ENCODE measurements around the gene GADL1.

Gene GADL1

DNA sequence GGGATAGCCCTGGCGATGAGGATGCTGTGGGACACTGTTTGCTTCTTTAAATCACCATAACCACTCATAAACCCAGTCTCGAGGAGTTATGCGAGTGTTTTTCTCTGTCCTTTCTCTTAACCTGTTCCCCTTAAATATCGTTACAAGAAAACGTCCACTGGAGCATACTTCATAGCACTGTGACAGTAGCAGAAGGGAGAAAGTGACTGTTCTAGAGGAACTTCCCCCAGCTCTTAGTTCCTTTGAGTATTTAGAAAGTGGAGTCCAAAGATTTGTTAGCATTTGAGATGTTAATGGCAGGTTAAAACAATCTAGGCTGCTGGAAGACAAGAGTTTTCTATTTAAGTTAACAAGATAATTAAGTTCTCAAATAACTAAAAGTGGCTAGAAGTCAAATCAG, 142.0 kb downstream of the GADL1 start:
- Mint-ChIP-seq H3K36me3 (ENCODE audit: low read depth) (no peaks in the 10 kb centered on the region), H3K27ac (no peak overlapping the region), H3K4me3 (no peak overlapping the region), H3K27me3 (ENCODE audit: low read depth) (no peaks in the 10 kb centered on the region), H3K4me1 (ENCODE audit: low read depth) (peaks cover 18% of the 10 kb centered on the region), H3K9me3 (no peaks in the 10 kb centered on the region)
- DNase-seq (ENCODE audit: low spot score), result no peak

DNA sequence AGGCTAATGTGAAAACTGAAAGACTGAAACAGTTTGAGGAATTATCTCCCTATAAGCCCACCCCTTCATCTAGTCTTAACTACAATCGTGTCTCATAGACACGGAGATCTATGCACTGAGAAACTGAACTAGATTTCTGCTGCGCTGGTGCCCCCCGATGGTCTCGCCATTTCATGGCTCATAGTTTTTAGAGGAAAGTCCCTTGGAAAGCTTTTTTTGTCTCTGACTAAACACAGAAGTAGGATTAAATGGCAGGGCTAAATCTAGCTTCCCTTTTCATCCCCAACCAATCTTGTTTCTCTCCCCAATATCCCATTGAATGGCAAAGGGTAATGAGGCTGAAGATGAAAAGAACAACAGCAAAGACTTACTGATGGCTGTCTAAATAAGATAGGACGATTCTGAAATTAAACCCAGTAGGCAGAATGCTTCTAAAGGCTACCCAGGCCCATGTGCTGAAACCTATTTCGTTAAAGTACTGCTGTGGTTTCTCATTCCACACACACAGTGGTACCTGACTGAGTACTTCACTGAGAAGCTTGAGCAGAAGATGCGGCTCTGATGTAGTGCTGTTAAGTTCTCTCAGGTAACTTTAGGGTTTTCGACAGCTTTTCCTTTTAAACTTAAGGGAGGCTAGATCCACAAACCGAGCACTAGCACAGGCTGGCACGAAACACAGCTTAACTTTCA, 142.7 kb downstream of the GADL1 start:
- Mint-ChIP-seq H3K27me3 (ENCODE audit: low read depth) (no peaks in the 10 kb centered on the region), H3K9me3 (no peaks in the 10 kb centered on the region), H3K4me3 (no peak overlapping the region), H3K27ac (no peak overlapping the region), H3K36me3 (ENCODE audit: low read depth) (no peaks in the 10 kb centered on the region), H3K4me1 (ENCODE audit: low read depth) (peaks cover 23% of the 10 kb centered on the region)
- DNase-seq (ENCODE audit: low spot score), result peak; percentile 25

DNA sequence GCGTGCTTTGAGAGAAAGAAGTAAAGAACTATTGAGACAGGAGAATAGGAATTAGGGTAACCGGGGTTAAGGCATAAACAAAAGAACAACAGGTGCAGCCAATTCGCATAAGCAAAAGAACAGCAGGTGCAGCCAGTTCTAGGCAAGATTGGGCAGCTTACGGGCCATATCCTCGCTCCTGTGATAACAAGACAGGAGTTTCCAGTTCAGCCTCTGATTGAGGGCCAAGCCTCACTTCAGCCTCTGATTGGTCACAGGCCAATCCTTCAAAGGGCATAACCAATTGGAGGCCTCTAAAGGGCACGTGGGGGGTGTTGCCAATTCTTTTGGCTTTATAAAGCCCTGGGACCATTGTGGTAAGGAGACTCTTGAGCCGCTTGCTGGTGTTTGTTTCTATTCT, 143.5 kb downstream of the GADL1 start:
- Mint-ChIP-seq H3K27me3 (ENCODE audit: low read depth) (no peaks in the 10 kb centered on the region), H3K9me3 (no peaks in the 10 kb centered on the region), H3K4me3 (no peak overlapping the region), H3K27ac (no peak overlapping the region), H3K4me1 (ENCODE audit: low read depth) (peaks cover 23% of the 10 kb centered on the region), H3K36me3 (ENCODE audit: low read depth) (no peaks in the 10 kb centered on the region)
- no peak for DNase-seq (ENCODE audit: low spot score)

DNA sequence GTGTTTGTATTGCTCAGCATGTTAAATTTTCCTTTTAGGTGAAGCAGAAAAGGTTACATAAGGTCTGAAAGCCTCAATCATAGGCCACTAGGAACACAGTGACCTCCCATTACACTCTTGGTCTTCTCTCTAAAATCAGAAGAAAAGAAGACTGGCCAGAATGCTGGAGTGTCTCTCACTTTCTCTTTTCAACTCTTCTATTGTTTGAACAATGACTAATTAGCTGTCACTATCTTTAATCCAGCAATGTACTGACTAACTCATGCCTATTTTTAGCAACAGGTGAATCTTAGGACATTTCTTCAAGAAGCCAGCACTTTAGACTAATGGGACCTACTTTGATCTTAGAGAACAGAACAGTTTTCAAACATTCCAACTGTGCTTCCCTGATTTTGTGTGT, 145.2 kb downstream of the GADL1 start:
- no peaks in the 10 kb centered on the region for H3K9me3 Mint-ChIP-seq
- no peak for DNase-seq (ENCODE audit: low spot score)
- no peak overlapping the region for H3K27ac Mint-ChIP-seq
- H3K36me3 Mint-ChIP-seq (ENCODE audit: low read depth), result no peaks in the 10 kb centered on the region
- peaks cover 23% of the 10 kb centered on the region for H3K4me1 Mint-ChIP-seq (ENCODE audit: low read depth)
- H3K27me3 Mint-ChIP-seq (ENCODE audit: low read depth), result no peaks in the 10 kb centered on the region
- H3K4me3 Mint-ChIP-seq, result no peak overlapping the region

DNA sequence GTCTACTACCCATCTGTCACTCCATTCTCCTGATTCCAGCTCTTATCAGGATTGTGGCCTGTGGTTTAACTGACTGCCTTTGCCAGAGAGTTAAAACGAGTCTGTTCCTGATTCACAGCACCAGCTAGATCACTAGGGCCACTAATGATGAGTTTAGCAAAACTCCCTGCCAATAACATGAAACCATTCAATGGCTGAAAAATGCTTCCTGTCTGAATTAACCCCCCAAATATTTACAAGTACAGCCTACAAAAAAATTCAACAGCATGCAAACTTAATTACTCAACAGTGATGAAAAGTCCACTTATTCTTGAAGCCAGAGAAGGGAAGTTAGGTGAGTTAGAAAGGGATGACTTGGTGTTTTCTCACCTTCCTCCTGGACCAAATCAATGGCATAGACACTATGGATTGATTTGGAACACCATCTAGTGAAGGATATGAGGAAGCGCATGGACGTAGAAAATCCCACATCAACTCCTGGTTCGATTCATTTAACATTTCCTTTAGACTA, 146.6 kb downstream of the GADL1 start:
- H3K36me3 Mint-ChIP-seq (ENCODE audit: low read depth), result no peaks in the 10 kb centered on the region
- no peak overlapping the region for H3K4me3 Mint-ChIP-seq
- H3K27me3 Mint-ChIP-seq (ENCODE audit: low read depth), result no peaks in the 10 kb centered on the region
- H3K27ac Mint-ChIP-seq, result no peak overlapping the region
- H3K4me1 Mint-ChIP-seq (ENCODE audit: low read depth), result peaks cover 32% of the 10 kb centered on the region
- H3K9me3 Mint-ChIP-seq, result no peaks in the 10 kb centered on the region
- DNase-seq (ENCODE audit: low spot score), result no peak

DNA sequence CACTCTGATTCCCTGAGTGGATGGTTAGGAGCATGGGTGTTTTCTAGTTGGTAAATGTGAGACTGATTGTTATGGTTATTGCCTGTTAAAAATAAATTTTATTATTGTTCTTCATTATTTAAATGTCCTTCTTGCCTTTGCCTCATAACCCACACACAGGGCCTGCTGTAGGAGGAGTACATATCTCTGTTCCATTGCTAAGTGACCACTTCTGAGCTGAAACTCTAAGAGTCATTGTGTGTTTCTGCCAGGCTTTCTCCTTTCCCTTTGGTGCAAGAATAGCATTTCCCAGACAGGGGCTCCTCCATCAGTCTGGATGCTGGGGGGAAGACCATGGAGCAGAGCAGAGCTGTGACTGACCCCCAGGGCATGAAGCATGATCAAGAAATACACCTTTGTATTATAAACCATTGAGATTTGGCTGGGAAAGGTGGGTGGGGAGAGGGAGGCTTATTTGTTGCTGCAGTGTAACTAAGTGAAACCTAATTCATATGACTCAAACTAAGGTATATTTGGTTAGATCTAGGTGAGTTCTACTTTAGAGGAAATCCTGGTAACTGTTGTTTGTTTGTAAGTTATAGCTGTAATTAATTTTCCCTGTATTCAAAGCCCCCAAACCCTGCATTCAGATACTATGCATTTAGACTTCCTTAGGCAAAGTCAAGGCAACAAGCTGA, 150.7 kb downstream of the GADL1 start:
- Mint-ChIP-seq H3K36me3 (ENCODE audit: low read depth) (no peaks in the 10 kb centered on the region), H3K27ac (no peak overlapping the region), H3K27me3 (ENCODE audit: low read depth) (no peaks in the 10 kb centered on the region), H3K4me3 (no peak overlapping the region), H3K9me3 (no peaks in the 10 kb centered on the region), H3K4me1 (ENCODE audit: low read depth) (peaks cover 24% of the 10 kb centered on the region)
- DNase-seq (ENCODE audit: low spot score), result no peak

DNA sequence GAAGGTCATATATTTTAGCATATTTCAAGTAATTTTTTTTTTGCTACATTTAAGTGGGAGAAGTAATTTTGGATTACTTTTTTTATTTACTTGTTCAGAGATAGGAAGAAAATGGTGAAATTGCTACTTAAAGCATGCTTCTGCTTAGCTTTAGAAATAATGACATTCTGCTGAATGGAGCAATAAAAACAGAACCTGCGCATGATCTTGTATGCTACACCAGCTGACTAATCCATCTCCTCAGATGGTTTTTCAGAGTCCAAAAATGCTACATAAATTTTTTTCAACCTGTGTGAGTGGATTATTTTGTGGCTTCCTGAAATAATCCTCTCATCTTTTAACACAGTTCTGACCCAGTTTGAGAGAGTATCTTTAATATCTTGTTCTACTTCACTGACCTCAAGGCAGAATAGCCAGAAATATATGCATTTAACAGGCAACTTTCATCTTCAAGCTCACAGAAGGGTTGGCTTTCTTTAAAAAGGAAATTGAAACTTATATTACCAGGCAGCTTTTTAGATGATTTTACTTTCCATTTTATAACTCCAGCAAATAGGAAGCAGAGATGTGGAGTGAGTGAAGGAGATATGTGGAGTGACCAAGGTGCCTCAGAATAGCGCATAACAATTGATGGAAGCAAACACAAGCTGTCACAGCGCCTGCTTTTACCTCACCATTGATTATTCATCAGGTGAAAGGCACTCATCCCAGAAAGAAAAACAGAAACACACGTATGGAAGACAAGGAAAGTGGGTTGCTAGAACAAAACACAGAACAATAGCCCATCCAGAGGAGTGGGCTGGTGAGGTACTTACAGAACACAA, 151.5 kb downstream of the GADL1 start:
- Mint-ChIP-seq H3K36me3 (ENCODE audit: low read depth) (no peaks in the 10 kb centered on the region), H3K4me1 (ENCODE audit: low read depth) (peaks cover 23% of the 10 kb centered on the region), H3K9me3 (no peaks in the 10 kb centered on the region), H3K4me3 (no peak overlapping the region), H3K27ac (peak overlapping the region; percentile 21), H3K27me3 (ENCODE audit: low read depth) (no peaks in the 10 kb centered on the region)
- DNase-seq (ENCODE audit: low spot score), result no peak

DNA sequence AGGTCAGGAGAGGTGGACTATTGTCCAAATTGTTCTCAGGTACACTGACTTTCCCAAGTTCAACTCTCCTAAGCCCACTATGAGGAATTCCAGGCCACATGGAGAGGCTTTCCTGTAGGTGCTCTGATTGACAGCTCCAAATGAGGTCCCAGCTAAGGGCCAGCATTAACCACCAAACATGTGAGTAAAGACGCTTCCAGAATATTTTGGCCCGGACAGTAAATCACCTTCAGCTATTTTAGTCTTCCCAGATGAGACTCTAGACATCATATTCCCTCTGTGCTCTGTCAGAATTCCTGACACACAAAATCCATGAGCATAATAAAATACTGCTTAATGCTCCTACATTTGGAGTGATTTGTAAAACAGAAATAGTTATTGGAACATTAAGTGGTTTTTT, 152.6 kb downstream of the GADL1 start:
- no peaks in the 10 kb centered on the region for H3K9me3 Mint-ChIP-seq
- no peak overlapping the region for H3K4me3 Mint-ChIP-seq
- H3K27me3 Mint-ChIP-seq (ENCODE audit: low read depth), result no peaks in the 10 kb centered on the region
- no peaks in the 10 kb centered on the region for H3K36me3 Mint-ChIP-seq (ENCODE audit: low read depth)
- H3K4me1 Mint-ChIP-seq (ENCODE audit: low read depth), result peaks cover 16% of the 10 kb centered on the region
- no peak for DNase-seq (ENCODE audit: low spot score)
- H3K27ac Mint-ChIP-seq, result no peak overlapping the region

DNA sequence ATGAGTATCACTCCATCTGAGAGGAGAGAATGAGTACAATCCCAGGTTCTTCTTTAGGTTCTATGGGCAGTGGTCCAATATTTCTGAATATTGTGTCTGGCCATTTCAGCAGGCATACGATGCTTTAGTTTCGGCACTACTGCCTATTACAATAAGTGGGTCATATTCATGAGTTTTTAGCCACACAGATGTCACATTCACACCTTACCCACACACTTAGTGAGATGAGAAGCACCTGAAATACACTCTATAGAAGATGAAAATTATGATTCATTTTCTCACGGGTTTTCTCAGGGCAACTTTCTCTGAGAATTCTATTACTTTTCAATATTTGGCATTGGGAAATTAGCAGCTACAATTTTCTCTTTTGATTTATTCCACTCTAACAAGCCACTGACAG, 155.9 kb downstream of the GADL1 start:
- Mint-ChIP-seq H3K27ac (no peak overlapping the region), H3K27me3 (ENCODE audit: low read depth) (peaks cover under 1% of the 10 kb centered on the region), H3K36me3 (ENCODE audit: low read depth) (no peaks in the 10 kb centered on the region), H3K9me3 (peaks cover 4% of the 10 kb centered on the region), H3K4me1 (ENCODE audit: low read depth) (peaks cover 20% of the 10 kb centered on the region), H3K4me3 (no peak overlapping the region)
- DNase-seq (ENCODE audit: low spot score), result no peak

DNA sequence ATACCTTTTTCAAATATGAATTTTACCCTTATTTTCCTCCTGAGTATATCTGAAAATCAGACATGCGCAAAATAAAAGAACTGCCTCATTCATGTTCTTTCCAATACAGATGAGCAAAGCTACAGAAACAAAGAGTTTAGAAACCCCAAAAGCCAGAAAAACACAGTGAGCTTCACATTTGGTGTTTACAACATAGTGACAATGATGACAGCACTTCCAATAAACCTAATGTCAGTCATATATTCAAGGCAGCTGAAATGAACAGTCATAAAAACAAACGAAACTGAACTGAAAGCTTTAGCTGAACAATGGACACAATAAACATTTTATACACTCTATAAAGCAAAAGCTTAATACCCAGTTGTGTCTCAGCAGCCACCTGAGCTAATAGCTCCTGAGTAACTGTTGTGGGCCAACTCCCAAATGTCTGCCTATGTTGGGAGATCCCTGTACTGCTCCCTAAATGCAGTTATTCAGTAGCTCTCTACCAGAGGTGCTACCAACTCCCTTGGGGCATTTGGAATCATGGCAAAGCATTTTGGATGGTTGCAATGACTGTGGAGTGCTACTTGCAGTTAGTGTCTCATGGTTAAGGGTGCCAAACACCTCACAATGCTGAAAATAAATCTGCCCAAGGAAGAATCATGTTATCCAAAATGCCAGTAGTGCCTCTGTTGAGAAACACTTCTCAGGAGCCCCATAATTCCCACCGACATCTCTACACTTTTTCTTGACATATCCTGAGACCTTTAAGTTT, 156.5 kb downstream of the GADL1 start:
- Mint-ChIP-seq H3K4me3 (no peak overlapping the region), H3K9me3 (peaks cover 4% of the 10 kb centered on the region), H3K27ac (no peak overlapping the region), H3K4me1 (ENCODE audit: low read depth) (peaks cover 16% of the 10 kb centered on the region), H3K27me3 (ENCODE audit: low read depth) (peaks cover 2% of the 10 kb centered on the region), H3K36me3 (ENCODE audit: low read depth) (no peaks in the 10 kb centered on the region)
- DNase-seq (ENCODE audit: low spot score), result no peak

DNA sequence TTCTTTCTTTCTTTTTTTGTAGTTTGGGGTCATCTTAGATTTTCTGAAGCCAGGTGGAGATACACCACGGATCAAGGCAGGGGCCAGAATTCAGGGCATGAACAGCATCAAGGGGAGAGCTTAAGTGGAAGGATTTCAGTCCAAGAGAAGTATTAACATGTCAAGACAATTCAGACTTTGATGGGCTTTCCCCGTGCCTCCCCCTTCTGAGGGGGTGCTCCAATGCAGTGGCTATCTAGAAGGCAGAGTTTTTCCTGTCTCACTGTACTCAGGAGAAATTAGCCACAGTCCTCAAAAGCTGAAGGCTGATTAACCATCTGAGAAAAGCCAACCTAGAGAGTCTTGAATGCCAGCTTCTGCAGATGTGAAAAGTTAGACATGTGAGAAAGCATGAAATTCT, 160.8 kb downstream of the GADL1 start:
- DNase-seq (ENCODE audit: low spot score), result no peak
- Mint-ChIP-seq H3K27ac (no peak overlapping the region), H3K36me3 (ENCODE audit: low read depth) (no peaks in the 10 kb centered on the region), H3K9me3 (peaks cover 4% of the 10 kb centered on the region), H3K27me3 (ENCODE audit: low read depth) (peaks cover 7% of the 10 kb centered on the region), H3K4me3 (no peak overlapping the region), H3K4me1 (ENCODE audit: low read depth) (peaks cover 19% of the 10 kb centered on the region)

DNA sequence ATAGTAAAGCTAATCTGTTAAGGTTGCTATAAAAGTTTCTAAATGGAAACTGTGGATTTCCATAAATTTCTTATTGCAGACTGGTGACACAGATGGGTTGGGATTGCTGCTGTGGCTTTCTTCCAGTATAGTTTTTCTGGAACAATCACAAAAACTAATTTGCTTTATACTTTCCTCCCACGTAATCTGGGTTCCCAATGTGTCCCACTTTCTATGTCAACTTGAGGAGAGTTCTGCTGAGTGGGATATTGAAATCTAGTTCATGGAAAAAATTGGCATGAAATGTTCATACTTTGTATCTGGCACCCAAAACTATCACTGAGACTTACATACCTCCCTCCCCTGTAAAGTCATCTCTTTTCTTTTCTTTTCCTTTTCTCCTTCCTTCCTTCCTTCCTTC, 161.3 kb downstream of the GADL1 start:
- Mint-ChIP-seq H3K27me3 (ENCODE audit: low read depth) (peaks cover 7% of the 10 kb centered on the region), H3K9me3 (peaks cover 4% of the 10 kb centered on the region), H3K4me1 (ENCODE audit: low read depth) (peaks cover 19% of the 10 kb centered on the region), H3K4me3 (no peak overlapping the region), H3K36me3 (ENCODE audit: low read depth) (no peaks in the 10 kb centered on the region), H3K27ac (no peak overlapping the region)
- DNase-seq (ENCODE audit: low spot score), result no peak

DNA sequence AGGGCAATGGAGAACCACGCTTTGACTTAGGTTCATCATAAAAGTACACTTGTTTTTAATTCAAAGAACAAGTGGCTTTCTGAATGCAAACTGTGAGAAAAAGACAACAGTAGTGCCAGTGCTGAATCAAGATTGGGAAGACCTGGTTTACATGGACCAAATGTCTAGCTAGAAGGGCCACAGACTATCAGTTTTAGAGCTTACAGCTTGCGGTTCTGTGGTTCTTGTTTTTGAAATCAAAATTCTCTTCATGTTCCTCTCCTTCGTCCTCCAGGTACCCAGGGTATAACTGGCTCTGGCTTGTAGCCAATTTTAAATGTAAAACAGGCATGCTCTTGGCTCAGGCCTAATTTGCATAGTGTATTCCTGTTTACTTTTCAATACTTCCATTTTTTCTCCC, 163.5 kb downstream of the GADL1 start:
- Mint-ChIP-seq H3K4me3 (no peak overlapping the region), H3K4me1 (ENCODE audit: low read depth) (peaks cover 17% of the 10 kb centered on the region)

More for the DNA sequence above, 163.5 kb downstream of the GADL1 start:
- H3K27ac Mint-ChIP-seq, result no peak overlapping the region
- DNase-seq (ENCODE audit: low spot score), result no peak
- H3K36me3 Mint-ChIP-seq (ENCODE audit: low read depth), result no peaks in the 10 kb centered on the region
- H3K27me3 Mint-ChIP-seq (ENCODE audit: low read depth), result peaks cover 7% of the 10 kb centered on the region
- peaks cover 4% of the 10 kb centered on the region for H3K9me3 Mint-ChIP-seq
